Measurements from ENCODE around the gene PARD3. TPM values are rescaled to one million over a fixed set of nuclear protein-coding genes. Genes with fewer than 3 reads are reported as not detected.

Gene PARD3
- total RNA-seq, 2 donors from 2014 or later, result 41.7 to 48.8 TPM

DNA sequence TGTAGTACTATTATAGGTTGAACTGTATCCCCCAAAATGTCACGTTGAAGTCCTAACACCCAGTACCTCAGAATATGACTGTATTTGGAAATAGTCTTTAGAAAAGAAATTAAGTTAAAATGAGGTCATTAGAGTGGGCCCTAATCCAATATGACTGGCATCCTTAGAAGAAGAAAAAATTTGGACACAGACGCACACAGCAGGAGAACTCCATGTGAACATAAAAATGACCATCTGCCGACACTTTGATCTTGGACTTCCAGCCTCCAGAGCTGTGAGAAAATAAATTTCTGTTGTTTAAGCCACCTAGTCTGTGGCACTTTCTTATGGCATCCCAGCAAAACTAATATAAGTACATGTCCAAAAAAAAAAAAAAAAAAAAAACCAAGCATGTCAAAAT is 225.8 kb downstream of the PARD3 start:
- H3K27ac ChIP-seq, result no peak overlapping the region
- no peaks in the 10 kb centered on the region for H3K36me3 ChIP-seq
- intact Hi-C loops (cut with DNase I), result no loop called here
- no peaks in the 10 kb centered on the region for H3K27me3 ChIP-seq
- H3K9me3 ChIP-seq, result no peaks in the 10 kb centered on the region
- H3K4me3 ChIP-seq, result no peak overlapping the region
- TF ChIP-seq CTCF (IDR thresholded peaks at IDR 0.05), result no peak
- DNase-seq, result no peak
- H3K9ac ChIP-seq (ENCODE audit: low read depth in 2 of 2, low read length in 2 of 2), result no peak overlapping the region
- no peaks in the 10 kb centered on the region for H3K4me1 ChIP-seq

- Histone ChIP-seq H3K4me3 (no peak overlapping the region), H3K4me1 (no peaks in the 10 kb centered on the region), H3K27me3 (no peaks in the 10 kb centered on the region), H3K27ac (no peak overlapping the region), H3K9ac (ENCODE audit: low read depth in 2 of 2, low read length in 2 of 2) (no peak overlapping the region), H3K36me3 (no peaks in the 10 kb centered on the region), H3K9me3 (no peaks in the 10 kb centered on the region)
- no peak for DNase-seq
- TF ChIP-seq CTCF (IDR thresholded peaks at IDR 0.05), result no peak
- intact Hi-C loops (cut with DNase I), result no loop called here
These were observed 227.4 kb downstream of the PARD3 start for GRCh38 chr10:34587680-34588019.

DNA sequence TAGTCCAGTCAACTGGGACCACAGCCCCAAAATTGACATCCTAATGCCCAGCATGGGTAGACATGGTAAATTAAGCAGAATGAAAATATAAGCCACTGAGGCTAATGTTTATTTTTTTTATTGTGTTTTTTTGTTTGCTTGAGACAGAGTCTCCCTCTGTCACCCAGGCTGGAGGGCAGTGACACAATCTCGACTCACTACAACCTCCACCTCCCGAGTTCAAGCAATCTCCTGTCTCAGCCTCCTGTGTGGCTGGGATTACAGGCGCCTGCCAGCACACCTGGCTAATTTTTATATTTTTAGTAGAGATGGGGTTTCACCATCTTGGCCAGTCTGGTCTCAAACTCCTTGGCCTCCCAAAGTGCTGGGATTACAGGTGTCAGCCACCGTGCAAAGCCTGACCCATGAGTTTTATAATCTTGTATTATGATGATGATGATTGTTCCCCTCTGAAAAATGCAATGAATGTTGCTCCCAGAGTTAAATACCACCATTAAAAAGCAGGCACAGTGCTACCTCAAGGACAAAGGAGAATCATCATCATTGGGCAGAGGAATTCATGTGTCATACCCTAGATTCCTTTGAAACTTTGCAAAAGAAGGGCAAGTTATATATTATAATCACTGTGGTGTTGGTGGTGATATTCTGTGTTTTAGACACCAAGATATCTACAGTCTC is 228.0 kb downstream of the PARD3 start:
- no peaks in the 10 kb centered on the region for H3K36me3 ChIP-seq
- H3K27ac ChIP-seq, result no peak overlapping the region
- H3K4me3 ChIP-seq, result no peak overlapping the region
- no peak overlapping the region for H3K9ac ChIP-seq (ENCODE audit: low read depth in 2 of 2, low read length in 2 of 2)
- intact Hi-C loops (cut with DNase I), result no loop called here
- DNase-seq, result no peak
- H3K27me3 ChIP-seq, result no peaks in the 10 kb centered on the region
- H3K9me3 ChIP-seq, result no peaks in the 10 kb centered on the region
- H3K4me1 ChIP-seq, result no peaks in the 10 kb centered on the region
- TF ChIP-seq CTCF (IDR thresholded peaks at IDR 0.05), result no peak

DNA sequence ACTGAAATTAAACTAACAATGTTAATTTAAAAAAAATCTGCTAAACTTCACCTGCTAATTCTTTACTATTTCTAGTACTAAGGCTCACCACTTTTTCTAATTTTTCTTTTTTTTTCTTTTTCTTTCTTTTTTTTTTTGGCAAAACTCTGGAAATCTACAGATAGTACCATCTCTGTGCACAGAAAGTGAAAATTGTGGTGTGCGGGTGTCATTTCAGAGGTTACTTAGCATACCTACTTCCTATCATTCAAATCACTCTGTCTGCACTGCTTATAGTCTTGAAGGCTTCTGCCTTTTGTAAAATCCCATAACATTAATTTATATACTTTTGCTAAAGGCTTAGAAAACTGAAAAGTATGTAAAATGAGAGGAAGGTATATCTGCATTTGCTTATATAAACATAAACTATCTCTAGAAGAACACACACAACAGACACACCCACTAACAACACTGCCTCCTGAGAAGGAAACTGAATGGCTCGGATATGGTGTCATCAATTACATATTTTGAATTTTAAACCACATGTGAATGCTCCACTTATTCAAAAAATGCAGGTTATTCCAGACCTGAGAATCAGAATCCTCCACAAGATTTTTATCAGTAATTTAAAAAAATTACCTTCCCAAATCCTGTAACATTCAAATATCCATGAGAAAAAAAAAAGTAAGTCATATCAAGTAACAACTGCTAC is 229.5 kb downstream of the PARD3 start:
- no peaks in the 10 kb centered on the region for H3K4me1 ChIP-seq
- H3K9ac ChIP-seq (ENCODE audit: low read depth in 2 of 2, low read length in 2 of 2), result no peak overlapping the region
- H3K27me3 ChIP-seq, result no peaks in the 10 kb centered on the region
- no peak for TF ChIP-seq CTCF (IDR thresholded peaks at IDR 0.05)
- no peak for DNase-seq
- H3K36me3 ChIP-seq, result no peaks in the 10 kb centered on the region
- no peak overlapping the region for H3K27ac ChIP-seq
- intact Hi-C loops (cut with DNase I), result no loop called here
- H3K4me3 ChIP-seq, result no peak overlapping the region
- H3K9me3 ChIP-seq, result no peaks in the 10 kb centered on the region

DNA sequence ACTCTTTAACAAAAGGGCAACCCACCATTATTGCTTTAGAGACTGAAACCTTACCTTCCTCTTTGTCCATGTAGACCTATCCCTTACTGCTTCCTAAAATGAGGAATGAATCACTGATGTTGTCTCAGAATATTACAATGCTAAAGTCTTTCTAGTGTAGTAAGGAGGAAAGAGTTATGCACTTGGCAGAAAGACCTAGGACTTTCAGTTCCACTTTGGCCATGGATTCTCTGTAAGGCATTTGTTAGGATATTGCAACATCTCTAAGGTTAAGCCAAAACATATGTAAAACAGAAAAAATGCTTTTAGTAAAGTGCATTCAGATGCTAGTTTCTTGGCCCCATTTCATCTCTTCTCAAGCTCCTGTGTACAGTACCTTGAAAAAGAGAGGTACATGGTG is 230.9 kb downstream of the PARD3 start:
- TF ChIP-seq CTCF (IDR thresholded peaks at IDR 0.05), result no peak
- H3K27ac ChIP-seq, result no peak overlapping the region
- H3K9me3 ChIP-seq, result no peaks in the 10 kb centered on the region
- no peak overlapping the region for H3K4me3 ChIP-seq
- DNase-seq, result no peak
- H3K4me1 ChIP-seq, result no peaks in the 10 kb centered on the region
- intact Hi-C loops (cut with DNase I), result no loop called here
- H3K9ac ChIP-seq (ENCODE audit: low read depth in 2 of 2, low read length in 2 of 2), result no peak overlapping the region
- H3K36me3 ChIP-seq, result no peaks in the 10 kb centered on the region
- H3K27me3 ChIP-seq, result no peaks in the 10 kb centered on the region

Data from colonic mucosa (tissue), 4 donors.